ENCODE data around the gene PNKP.

- TF ChIP-seq CTCF (conservative IDR thresholded peaks at IDR 0.05; ENCODE audit: low read depth, low read length) (no peak), EZH2phosphoT487 (IDR thresholded peaks at IDR 0.05; ENCODE audit: borderline replicate concordance, low read length) (no peak), EZH2 (IDR thresholded peaks at IDR 0.05; ENCODE audit: low read length, unreplicated experiment) (no peak)
These were observed 18.4 kb downstream of the PNKP start for GRCh38 chr19:49848938-49849337.

Data from PC-3 (cell line).